ENCODE results near the gene MRPL17.

DNA sequence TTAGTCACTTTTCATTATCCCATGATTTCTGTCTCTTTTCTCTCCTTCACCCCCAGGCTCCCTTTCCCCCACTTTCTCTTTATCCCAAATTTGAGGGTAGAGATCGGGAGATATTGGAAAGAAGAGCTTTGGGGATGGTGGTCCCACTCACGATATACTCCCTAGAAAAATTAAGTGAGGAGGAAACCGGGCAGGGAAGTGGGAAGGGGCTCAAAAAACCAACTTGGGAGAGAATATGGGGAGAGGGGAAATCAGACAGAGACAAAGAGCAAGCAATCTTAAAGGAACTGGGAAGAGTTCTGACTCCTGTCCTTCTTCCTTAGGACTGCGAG, 26.6 kb downstream of the MRPL17 start:
- TF ChIP-seq, protein P1, sequence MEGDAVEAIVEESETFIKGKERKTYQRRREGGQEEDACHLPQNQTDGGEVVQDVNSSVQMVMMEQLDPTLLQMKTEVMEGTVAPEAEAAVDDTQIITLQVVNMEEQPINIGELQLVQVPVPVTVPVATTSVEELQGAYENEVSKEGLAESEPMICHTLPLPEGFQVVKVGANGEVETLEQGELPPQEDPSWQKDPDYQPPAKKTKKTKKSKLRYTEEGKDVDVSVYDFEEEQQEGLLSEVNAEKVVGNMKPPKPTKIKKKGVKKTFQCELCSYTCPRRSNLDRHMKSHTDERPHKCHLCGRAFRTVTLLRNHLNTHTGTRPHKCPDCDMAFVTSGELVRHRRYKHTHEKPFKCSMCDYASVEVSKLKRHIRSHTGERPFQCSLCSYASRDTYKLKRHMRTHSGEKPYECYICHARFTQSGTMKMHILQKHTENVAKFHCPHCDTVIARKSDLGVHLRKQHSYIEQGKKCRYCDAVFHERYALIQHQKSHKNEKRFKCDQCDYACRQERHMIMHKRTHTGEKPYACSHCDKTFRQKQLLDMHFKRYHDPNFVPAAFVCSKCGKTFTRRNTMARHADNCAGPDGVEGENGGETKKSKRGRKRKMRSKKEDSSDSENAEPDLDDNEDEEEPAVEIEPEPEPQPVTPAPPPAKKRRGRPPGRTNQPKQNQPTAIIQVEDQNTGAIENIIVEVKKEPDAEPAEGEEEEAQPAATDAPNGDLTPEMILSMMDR (IDR thresholded peaks at IDR 0.05; ENCODE audit: poor library complexity) = no peak
- TF ChIP-seq EZH2 (IDR thresholded peaks at IDR 0.05; ENCODE audit: borderline replicate concordance) (peak; percentile 39), EZH2phosphoT487 (IDR thresholded peaks at IDR 0.05; ENCODE audit: low read depth, severe bottlenecking, unreplicated experiment) (no peak)

All from hepatocyte (in vitro differentiated cells).